ENCODE measurements around the gene TTC19. TPM values are rescaled to one million over a fixed set of nuclear protein-coding genes. Genes with fewer than 3 reads are reported as not detected.

Gene TTC19
- total RNA-seq, 4 donors from 2014 or later: 75.1 to 130 (median 92.0) TPM

DNA sequence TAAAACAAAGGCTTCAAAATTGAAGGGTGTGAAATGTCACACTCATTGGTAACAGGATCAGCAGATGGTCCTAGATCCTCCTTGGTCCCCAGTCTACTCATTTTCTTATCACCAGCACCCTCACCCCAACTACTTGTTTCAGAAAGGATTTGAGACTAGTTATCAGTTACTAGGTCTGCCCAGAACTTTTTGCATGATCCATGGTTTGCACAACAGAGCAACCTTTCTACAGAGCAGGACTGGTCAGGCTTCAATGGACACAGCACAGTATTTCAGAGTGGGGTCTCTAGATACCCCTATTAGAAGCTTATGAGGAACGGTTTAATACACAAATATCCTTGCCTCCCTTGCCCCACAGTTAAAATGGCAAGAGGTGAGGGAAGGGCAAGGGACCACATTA is 25.6 kb downstream of the TTC19 start:
- H3K27me3 ChIP-seq: no peaks in the 10 kb centered on the region
- H3K36me3 ChIP-seq: peaks cover 0 to 68% (median 0%) of the 10 kb centered on the region in 3 donors
- H3K9me3 ChIP-seq: no peaks in the 10 kb centered on the region
- H3K27ac ChIP-seq: no peak overlapping the region
- no peak overlapping the region for H3K4me3 ChIP-seq
- H3K4me1 ChIP-seq: peaks cover 0 to 8% (median 0%) of the 10 kb centered on the region in 4 donors
- no peak for TF ChIP-seq POLR2A (IDR thresholded peaks at IDR 0.05)
- TF ChIP-seq, protein P1, sequence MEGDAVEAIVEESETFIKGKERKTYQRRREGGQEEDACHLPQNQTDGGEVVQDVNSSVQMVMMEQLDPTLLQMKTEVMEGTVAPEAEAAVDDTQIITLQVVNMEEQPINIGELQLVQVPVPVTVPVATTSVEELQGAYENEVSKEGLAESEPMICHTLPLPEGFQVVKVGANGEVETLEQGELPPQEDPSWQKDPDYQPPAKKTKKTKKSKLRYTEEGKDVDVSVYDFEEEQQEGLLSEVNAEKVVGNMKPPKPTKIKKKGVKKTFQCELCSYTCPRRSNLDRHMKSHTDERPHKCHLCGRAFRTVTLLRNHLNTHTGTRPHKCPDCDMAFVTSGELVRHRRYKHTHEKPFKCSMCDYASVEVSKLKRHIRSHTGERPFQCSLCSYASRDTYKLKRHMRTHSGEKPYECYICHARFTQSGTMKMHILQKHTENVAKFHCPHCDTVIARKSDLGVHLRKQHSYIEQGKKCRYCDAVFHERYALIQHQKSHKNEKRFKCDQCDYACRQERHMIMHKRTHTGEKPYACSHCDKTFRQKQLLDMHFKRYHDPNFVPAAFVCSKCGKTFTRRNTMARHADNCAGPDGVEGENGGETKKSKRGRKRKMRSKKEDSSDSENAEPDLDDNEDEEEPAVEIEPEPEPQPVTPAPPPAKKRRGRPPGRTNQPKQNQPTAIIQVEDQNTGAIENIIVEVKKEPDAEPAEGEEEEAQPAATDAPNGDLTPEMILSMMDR (IDR thresholded peaks at IDR 0.05): no peak
- DNase-seq: no peak

DNA sequence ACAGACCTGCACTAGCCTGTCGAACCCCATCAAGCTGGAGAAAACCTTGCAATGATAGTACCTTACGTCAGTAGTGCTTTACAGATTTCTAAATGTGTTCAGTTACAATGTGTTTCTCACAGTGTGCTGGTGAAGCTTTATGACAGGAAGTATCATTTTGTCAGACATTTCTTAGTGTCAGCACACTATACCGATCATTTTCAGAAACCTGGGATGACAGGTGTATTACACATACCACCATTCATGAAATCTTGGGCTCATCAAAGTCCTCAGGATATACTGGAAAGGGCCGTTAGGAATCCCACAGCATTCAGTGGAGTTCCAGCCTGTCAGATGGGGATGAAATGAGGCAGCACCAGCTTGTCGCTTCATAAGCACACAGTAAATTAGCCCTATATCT is 27.3 kb downstream of the TTC19 start:
- no peak for DNase-seq
- no peak for TF ChIP-seq POLR2A (IDR thresholded peaks at IDR 0.05)
- TF ChIP-seq, protein P1 (IDR thresholded peaks at IDR 0.05): no peak
- Histone ChIP-seq H3K9me3 (no peaks in the 10 kb centered on the region), H3K27me3 (no peaks in the 10 kb centered on the region), H3K4me1 (peaks cover 0 to 8% (median 0%) of the 10 kb centered on the region in 4 donors), H3K27ac (no peak overlapping the region), H3K4me3 (no peak overlapping the region), H3K36me3 (peaks cover 0 to 85% (median 0%) of the 10 kb centered on the region in 3 donors)

DNA sequence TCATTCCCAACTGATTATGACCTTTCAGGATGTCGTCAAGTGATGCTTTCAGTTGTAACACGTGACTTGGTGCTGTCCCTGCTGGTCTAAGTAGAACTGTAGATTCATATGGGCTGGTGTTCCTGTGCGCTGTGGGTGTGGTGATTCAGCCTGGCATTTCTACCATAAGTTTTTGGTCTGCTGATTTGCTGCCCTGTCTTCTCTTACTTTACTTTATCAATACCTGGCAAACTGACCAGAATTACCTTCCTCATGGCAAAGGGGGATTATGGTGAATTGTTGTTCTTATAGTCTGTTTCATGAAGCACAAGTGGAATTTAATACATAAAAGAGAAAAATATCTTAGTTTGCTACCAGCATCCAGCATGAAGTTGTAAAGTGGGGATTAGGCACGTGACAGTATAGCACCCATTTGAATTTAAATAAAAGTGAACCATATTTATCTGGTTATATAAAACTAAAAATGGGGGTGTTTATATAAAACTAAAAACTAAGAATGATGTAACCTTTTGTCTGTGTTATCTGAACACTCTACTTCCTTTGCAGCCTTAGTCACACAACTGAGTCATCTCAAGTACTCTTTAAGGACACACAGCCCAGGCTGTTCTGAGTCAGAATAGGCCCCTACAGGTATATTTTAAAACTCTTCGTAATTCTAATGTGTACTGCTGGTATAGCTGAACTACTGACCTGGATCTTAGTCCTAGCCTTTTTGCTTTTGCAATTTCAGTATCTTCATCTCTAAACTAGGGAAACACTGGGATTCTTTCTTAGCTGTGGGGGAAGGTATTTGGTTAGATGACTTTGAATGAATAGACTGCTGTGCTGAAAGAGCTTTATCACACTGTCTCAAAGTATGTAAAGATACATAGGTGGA is 28.3 kb downstream of the TTC19 start:
- no peak for DNase-seq
- peaks cover 0 to 95% (median 0%) of the 10 kb centered on the region in 3 donors for H3K36me3 ChIP-seq

DNA sequence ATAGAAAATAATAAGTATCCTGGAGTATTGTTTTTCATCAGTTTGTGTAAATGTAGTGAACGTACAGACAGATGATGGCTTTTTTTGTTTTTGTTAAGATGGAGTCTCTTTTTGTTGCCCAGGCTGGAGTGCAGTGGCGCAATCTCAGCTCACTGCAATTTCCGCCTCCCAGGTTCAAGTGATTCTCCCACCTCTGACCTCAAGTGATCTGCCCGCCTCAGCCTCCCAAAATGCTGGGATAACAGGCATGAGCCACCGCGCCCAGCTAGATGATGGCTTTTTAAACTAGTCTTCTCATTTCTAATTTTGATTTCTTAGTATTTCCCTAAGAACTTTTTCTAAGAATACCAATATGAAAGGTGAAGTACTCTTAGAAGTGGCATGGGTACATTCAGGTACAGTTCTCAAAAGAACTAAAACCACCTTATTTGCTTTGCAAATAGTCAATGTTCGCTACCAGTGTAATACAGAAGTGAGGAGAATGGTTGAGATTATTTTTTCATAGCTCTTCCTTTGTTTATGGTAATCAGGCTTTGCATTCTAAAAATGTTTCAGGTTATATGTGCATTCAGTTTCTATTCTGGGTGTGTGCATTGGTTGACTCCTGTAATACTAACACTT is 34.2 kb downstream of the TTC19 start:
- Histone ChIP-seq H3K4me3 (no peak overlapping the region), H3K27me3 (no peaks in the 10 kb centered on the region), H3K4me1 (no peaks in the 10 kb centered on the region), H3K36me3 (peaks cover 0 to 99% (median 0%) of the 10 kb centered on the region in 3 donors), H3K27ac (no peak overlapping the region), H3K9me3 (no peaks in the 10 kb centered on the region)
- DNase-seq: no peak
- TF ChIP-seq, protein P1 (IDR thresholded peaks at IDR 0.05): no peak
- TF ChIP-seq POLR2A (IDR thresholded peaks at IDR 0.05): no peak

More for the DNA sequence above, 28.3 kb downstream of the TTC19 start:
- TF ChIP-seq POLR2A (IDR thresholded peaks at IDR 0.05): no peak
- TF ChIP-seq, protein P1 (IDR thresholded peaks at IDR 0.05): peak in 1 of 6 experiments; percentile 7
- peaks cover 0 to 8% (median 0%) of the 10 kb centered on the region in 4 donors for H3K4me1 ChIP-seq
- no peaks in the 10 kb centered on the region for H3K9me3 ChIP-seq
- no peak overlapping the region for H3K4me3 ChIP-seq
- no peaks in the 10 kb centered on the region for H3K27me3 ChIP-seq
- peak overlapping the region in 3 of 4 donors; percentile 4 to 51 (median 49) for H3K27ac ChIP-seq

DNA sequence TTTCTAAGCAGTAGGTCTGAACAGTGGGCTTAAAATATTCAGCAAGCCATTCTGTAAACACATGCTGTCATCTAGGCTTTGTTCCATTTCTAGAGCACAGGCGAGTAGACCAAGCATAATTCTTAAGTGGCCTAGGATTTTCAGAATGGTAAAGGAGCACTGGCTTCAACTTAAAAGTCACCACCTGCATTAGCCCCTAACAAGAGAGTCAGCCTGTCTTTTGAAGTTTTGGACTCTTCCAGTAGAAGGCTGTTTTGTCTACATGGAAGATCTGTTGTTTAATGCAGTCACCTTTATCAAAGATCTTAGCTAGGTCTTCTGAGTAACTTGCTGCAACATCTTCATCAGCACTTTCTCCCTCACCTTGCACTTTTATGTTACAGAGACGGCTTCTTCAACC is 36.6 kb downstream of the TTC19 start:
- no peak for DNase-seq
- TF ChIP-seq POLR2A (IDR thresholded peaks at IDR 0.05): no peak
- TF ChIP-seq, protein P1 (IDR thresholded peaks at IDR 0.05): no peak
- Histone ChIP-seq H3K27ac (no peak overlapping the region), H3K4me1 (no peaks in the 10 kb centered on the region), H3K9me3 (no peaks in the 10 kb centered on the region), H3K4me3 (no peak overlapping the region), H3K27me3 (no peaks in the 10 kb centered on the region), H3K36me3 (peaks cover 0 to 90% (median 0%) of the 10 kb centered on the region in 3 donors)

All from Peyer's patch (tissue), 4 donors.